Middle frontal gyrus (tissue), 1 donor: ENCODE measurements around the gene PSME2.
"Not testable (repeated sequence)": the region's sequence is repeated elsewhere in the genome, so short reads cannot be mapped to it uniquely, and the experiment has no call there.

Source experiments
- DNase-seq: peaks from one replicate; pipeline ENCODE4 v3.0.0-alpha.2; 2015; ENCODE audit warnings: low spot score; ENCODE audit errors: extremely low spot score

Gene PSME2

GRCh38 chr14:24115422-24116127, 30.8 kb downstream of the PSME2 start:
- no peak for DNase-seq

GRCh38 chr14:24114532-24115421, 31.6 kb downstream of the PSME2 start, which contains the start of the genes DCAF11 and NRL:
TSS of gene DCAF11 (plus strand) at chr14:24114777. CDS start at chr14:24115595, 818 bp downstream.
TSS of gene NRL (minus strand) at chr14:24114949. CDS start at chr14:24082848, 32,101 bp downstream.
- DNase-seq, result peak; percentile 99

- peak; percentile 57 for DNase-seq
These were observed 32.4 kb downstream of the PSME2 start for GRCh38 chr14:24113801-24114531.

- no peak for DNase-seq
These were observed 33.0 kb downstream of the PSME2 start for GRCh38 chr14:24113379-24113800.

- DNase-seq, result no peak
These were observed 35.9 kb downstream of the PSME2 start for GRCh38 chr14:24110523-24110922.

GRCh38 chr14:24110060-24110459, 36.4 kb downstream of the PSME2 start:
- no peak for DNase-seq

GRCh38 chr14:24108336-24108874, 38.0 kb downstream of the PSME2 start:
- no peak for DNase-seq

GRCh38 chr14:24106672-24107271, 39.6 kb downstream of the PSME2 start:
- no peak for DNase-seq

- DNase-seq, result not testable (repeated sequence)
These were observed 40.7 kb downstream of the PSME2 start for GRCh38 chr14:24105609-24106239.

- no peak for DNase-seq
These were observed 43.0 kb downstream of the PSME2 start for GRCh38 chr14:24103451-24103850.

GRCh38 chr14:24102357-24103048, 43.9 kb downstream of the PSME2 start:
- no peak for DNase-seq

GRCh38 chr14:24100982-24101494, 45.4 kb downstream of the PSME2 start:
- DNase-seq, result no peak

- no peak for DNase-seq
These were observed 46.0 kb downstream of the PSME2 start for GRCh38 chr14:24100197-24100981.

- no peak for DNase-seq
These were observed 47.2 kb downstream of the PSME2 start for GRCh38 chr14:24098927-24099813.

- DNase-seq, result no peak
These were observed 48.0 kb downstream of the PSME2 start for GRCh38 chr14:24098229-24098926.

- DNase-seq, result no peak
These were observed 49.7 kb downstream of the PSME2 start for GRCh38 chr14:24096545-24097181.
